Kidney (tissue), 14 donors: Measurements from ENCODE around the gene ARG1. TPM values are rescaled to one million over a fixed set of nuclear protein-coding genes. Genes with fewer than 3 reads are reported as not detected.

Experiments used
- DNase-seq, 5 donors: peaks; one replicate each; pipeline ENCODE4 v3.0.0-alpha.2; 2013 to 2020
- FAIRE-seq: peaks from 2 replicates; lab custom pipeline; 2012; peaks lifted over from hg19 to GRCh38; lab: Jason Lieb, UNC
- H3K27ac ChIP-seq, 2 donors: one replicate each; pipeline ENCODE4 v1.7.0; 2013; ENCODE audit warnings: low read depth in 2 of 2, low read length in 2 of 2, inconsistent platforms in 1 of 2
- H3K27me3 ChIP-seq: one replicate; pipeline ENCODE4 v1.7.1; 2013; ENCODE audit warnings: low read length, inconsistent platforms; ENCODE audit not compliant: control insufficient read depth, insufficient read depth
- H3K36me3 ChIP-seq, 3 donors: one replicate each; pipeline versions ENCODE4 v1.7.0 to v1.7.1; 2013; ENCODE audit warnings: low read length in 3 of 3, control low read depth in 1 of 3, inconsistent platforms in 1 of 3; ENCODE audit not compliant: insufficient read depth in 3 of 3, control insufficient read depth in 2 of 3
- H3K4me1 ChIP-seq, 3 donors: one replicate each; pipeline versions ENCODE4 v1.7.0 to v1.7.1; 2013; ENCODE audit warnings: low read length in 3 of 3, inconsistent platforms in 1 of 3, low read depth in 1 of 3; ENCODE audit not compliant: control insufficient read depth in 2 of 3, insufficient read depth in 2 of 3
- H3K4me3 ChIP-seq, 3 donors: one replicate each; pipeline versions ENCODE4 v1.7.0 to v1.8.1; 2013; ENCODE audit warnings: low read length in 3 of 3, control low read depth in 1 of 3, inconsistent platforms in 1 of 3
- H3K9ac ChIP-seq, 3 donors: one replicate each; pipeline versions ENCODE4 v1.7.0 to v1.7.1; 2013; ENCODE audit warnings: low read length in 3 of 3, control low read depth in 1 of 3, inconsistent platforms in 1 of 3
- H3K9me3 ChIP-seq, 3 donors: one replicate each; pipeline versions ENCODE4 v1.7.0 to v1.7.1; 2013; ENCODE audit warnings: low read length in 3 of 3, control low read depth in 1 of 3, inconsistent platforms in 1 of 3; ENCODE audit not compliant: control insufficient read depth in 2 of 3, insufficient read depth in 1 of 3
- CTCF ChIP-seq: IDR thresholded peaks from 3 replicates; pipeline ENCODE4 v1.5.1; 2012; ENCODE audit warnings: mild to moderate bottlenecking, moderate library complexity, borderline replicate concordance; ENCODE audit not compliant: insufficient read depth; ENCODE audit errors: extremely low read depth
- intact Hi-C: fragments of 100-400 bp; cut with DNase I; formaldehyde crosslinking; loops from one replicate; pipeline ENCODE4 v1.11.1; 2022
- polyA plus RNA-seq: library from polyadenylated mRNA; stranded (reverse); fragments of 350-450 nt; fragmentation: Illumina TruSeq; extraction: RNeasy Lipid Tissue Mini Kit (QIAGEN cat#74804); gene quantifications from one replicate; pipeline ENCODE4 v1.2.3, GENCODE V29; 2014; ENCODE audit warnings: low read depth, low replicate concordance; ENCODE audit not compliant: insufficient read depth
- total RNA-seq: library from RNA; stranded (reverse); fragmentation: NEBNext Ultra II Directional; extraction: Animal tissue kit (Norgen Biotek cat#: 25700); gene quantifications from one replicate; pipeline ENCODE4 v1.2.1, GENCODE V29; 2021
- donor health status: control.
- donor health status: control.
- donor health status: control.
- donor health status: control.
- donor health status: control.
- donor health status: DM: yes; HTN: yes; CAD: no.
- donor health status: Normal renal cell carcinoma (clear cell type).

The ARG1 gene
- total and polyA plus RNA-seq, 2 donors from 2014 or later: not detected

GRCh38 chr6:131594074-131594473 lies 21.0 kb downstream of the ARG1 start:
- no peak for FAIRE-seq

GRCh38 chr6:131597446-131597845 lies 24.4 kb downstream of the ARG1 start:
- Histone ChIP-seq H3K27ac (no peak overlapping the region), H3K36me3 (peaks cover 16 to 70% (median 36%) of the 10 kb centered on the region in 3 donors), H3K9ac (no peak overlapping the region), H3K4me1 (no peaks in the 10 kb centered on the region), H3K4me3 (no peak overlapping the region), H3K9me3 (no peaks in the 10 kb centered on the region), H3K27me3 (no peaks in the 10 kb centered on the region)
- FAIRE-seq (no peak), DNase-seq (peak in 1 of 5 donors; percentile 5)
- intact Hi-C loops: no loop called here
- TF ChIP-seq CTCF: peak; percentile 21

More at GRCh38 chr6:131594074-131594473, 21.0 kb downstream of the ARG1 start:
- H3K4me1 ChIP-seq: no peaks in the 10 kb centered on the region
- H3K36me3 ChIP-seq: peaks cover 17 to 72% (median 33%) of the 10 kb centered on the region in 3 donors
- no peak for DNase-seq
- intact Hi-C loops: no loop called here
- no peaks in the 10 kb centered on the region for H3K27me3 ChIP-seq
- H3K9ac ChIP-seq: no peak overlapping the region
- H3K4me3 ChIP-seq: no peak overlapping the region
- no peak for TF ChIP-seq CTCF
- no peak overlapping the region for H3K27ac ChIP-seq
- H3K9me3 ChIP-seq: no peaks in the 10 kb centered on the region

GRCh38 chr6:131600716-131601115 lies 27.7 kb downstream of the ARG1 start:
- Histone ChIP-seq H3K9ac (no peak overlapping the region), H3K27me3 (no peaks in the 10 kb centered on the region), H3K4me3 (no peak overlapping the region), H3K36me3 (peaks cover 9 to 60% (median 28%) of the 10 kb centered on the region in 3 donors), H3K4me1 (no peaks in the 10 kb centered on the region), H3K9me3 (no peaks in the 10 kb centered on the region), H3K27ac (no peak overlapping the region)
- FAIRE-seq (no peak), DNase-seq (no peak)
- TF ChIP-seq CTCF: no peak
- intact Hi-C loops: no loop called here

GRCh38 chr6:131602781-131603312 lies 29.8 kb downstream of the ARG1 start:
- no peaks in the 10 kb centered on the region for H3K9me3 ChIP-seq
- FAIRE-seq (no peak), DNase-seq (no peak)
- H3K4me3 ChIP-seq: no peak overlapping the region
- TF ChIP-seq CTCF: no peak
- H3K4me1 ChIP-seq: no peaks in the 10 kb centered on the region
- no peak overlapping the region for H3K27ac ChIP-seq
- H3K36me3 ChIP-seq: peaks cover 6 to 50% (median 30%) of the 10 kb centered on the region in 3 donors
- H3K27me3 ChIP-seq: no peaks in the 10 kb centered on the region
- no peak overlapping the region for H3K9ac ChIP-seq
- intact Hi-C loops: no loop called here
